ENCODE measurements around the gene TMCO4. TPM values are rescaled to one million over a fixed set of nuclear protein-coding genes. Genes with fewer than 3 reads are reported as not detected.

Gene TMCO4
- total and polyA plus RNA-seq, 2 of the 4 experiments (the other 2 are of a cell fraction): 7.3 to 8.6 TPM

DNA sequence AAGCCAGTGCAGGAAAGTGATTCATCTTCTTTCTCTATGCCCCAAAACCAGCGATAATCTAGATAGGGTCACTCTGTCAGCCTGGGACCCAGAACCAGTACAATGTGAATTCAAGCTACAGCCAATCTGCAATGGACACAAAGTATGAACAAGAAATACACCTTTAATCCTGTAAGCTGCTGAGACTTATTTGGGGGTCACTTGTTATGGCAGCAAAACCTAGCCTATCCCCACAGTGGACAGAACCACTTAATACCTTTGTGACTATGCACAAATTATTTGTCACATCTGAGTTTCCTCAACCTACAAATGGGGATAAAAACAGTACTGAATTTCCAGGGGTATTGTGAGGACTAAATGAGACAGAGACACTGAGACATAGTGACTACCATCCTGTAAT, 50.0 kb downstream of the TMCO4 start:
- no peaks in the 10 kb centered on the region for H3K27me3 ChIP-seq (ENCODE audit: control insufficient read depth, insufficient read depth, low read length)
- H3K9ac ChIP-seq (ENCODE audit: low read depth, low read length): no peak overlapping the region
- no peak overlapping the region for H2AFZ ChIP-seq (replicated peaks; ENCODE audit: low read length, poor library complexity)
- H3K56ac ChIP-seq (ENCODE audit: extremely low read depth, insufficient read depth, low read length): no peak overlapping the region
- H2AK5ac ChIP-seq (ENCODE audit: low read depth, low read length): no peak overlapping the region
- H3K18ac ChIP-seq (ENCODE audit: low read depth, low read length): no peak overlapping the region
- H2AK9ac ChIP-seq (replicated peaks; ENCODE audit: low read depth, low read length, poor library complexity): no peak overlapping the region
- H2BK15ac ChIP-seq (ENCODE audit: low read depth, low read length): no peak overlapping the region
- no peaks in the 10 kb centered on the region; the same call in 1 of the 2 replicates for H3K9me1 ChIP-seq (ENCODE audit: insufficient read depth, low read length)
- no peaks in the 10 kb centered on the region for H4K20me1 ChIP-seq (ENCODE audit: insufficient read depth, low read length)
- no peak for DNase-seq
- ChIA-PET POLR2A (ENCODE audit: unreplicated experiment) (no interaction called here), CTCF (no interaction called here)
- dilution Hi-C loops (cut with HindIII; ENCODE audit: low sequenced_read_pairs, unreplicated experiment) (no loop called here), intact Hi-C loops (cut with micrococcal nuclease) (no loop called here), in situ Hi-C loops (cut with MboI; ENCODE audit: low sequenced_read_pairs) (no loop called here)
- no peak overlapping the region for H4K5ac ChIP-seq (ENCODE audit: low read depth, low read length)
- peaks cover 25% of the 10 kb centered on the region for H3K36me3 ChIP-seq (ENCODE audit: control insufficient read depth, insufficient read depth, low read length)
- H3K4me1 ChIP-seq (ENCODE audit: control insufficient read depth, insufficient read depth, low read length): no peaks in the 10 kb centered on the region
- H3K14ac ChIP-seq (replicated peaks; ENCODE audit: low read depth, low read length): no peak overlapping the region
- H3K4me2 ChIP-seq (ENCODE audit: low read depth, low read length): no peak overlapping the region
- BruUV-seq (replicated peaks): no TSS peak
- no peak overlapping the region for H4K91ac ChIP-seq (ENCODE audit: insufficient read depth, low read depth, low read length)
- WGBS, 2 experiments (ENCODE audit: extremely low coverage in 2 of 2, insufficient read length in 1 of 2): no CpG with 5 or more reads among the region's 1 CpG
- TF ChIP-seq MXI1 (IDR thresholded peaks at IDR 0.05; ENCODE audit: borderline replicate concordance, low read depth, low read length): no peak
- TF ChIP-seq MAFK (IDR thresholded peaks at IDR 0.05; ENCODE audit: low read depth, low read length): no peak
- TF ChIP-seq CEBPB (IDR thresholded peaks at IDR 0.05; ENCODE audit: low read depth, low read length): no peak
- TF ChIP-seq CHD1 (IDR thresholded peaks at IDR 0.05; ENCODE audit: low read depth, low read length): no peak
- no peak for TF ChIP-seq RFX5 (IDR thresholded peaks at IDR 0.05; ENCODE audit: low read depth, low read length)
- TF ChIP-seq NFE2L2 (IDR thresholded peaks at IDR 0.05; ENCODE audit: low read depth, low read length): no peak
- TF ChIP-seq RCOR1 (IDR thresholded peaks at IDR 0.05; ENCODE audit: insufficient replicate concordance, low read length): no peak
- TF ChIP-seq, protein P1, sequence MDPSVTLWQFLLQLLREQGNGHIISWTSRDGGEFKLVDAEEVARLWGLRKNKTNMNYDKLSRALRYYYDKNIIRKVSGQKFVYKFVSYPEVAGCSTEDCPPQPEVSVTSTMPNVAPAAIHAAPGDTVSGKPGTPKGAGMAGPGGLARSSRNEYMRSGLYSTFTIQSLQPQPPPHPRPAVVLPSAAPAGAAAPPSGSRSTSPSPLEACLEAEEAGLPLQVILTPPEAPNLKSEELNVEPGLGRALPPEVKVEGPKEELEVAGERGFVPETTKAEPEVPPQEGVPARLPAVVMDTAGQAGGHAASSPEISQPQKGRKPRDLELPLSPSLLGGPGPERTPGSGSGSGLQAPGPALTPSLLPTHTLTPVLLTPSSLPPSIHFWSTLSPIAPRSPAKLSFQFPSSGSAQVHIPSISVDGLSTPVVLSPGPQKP (IDR thresholded peaks at IDR 0.05; ENCODE audit: borderline replicate concordance, low read depth, low read length): no peak
- no peak for TF ChIP-seq POLR2A (IDR thresholded peaks at IDR 0.05; ENCODE audit: low read depth, low read length)
- TF ChIP-seq FOS (IDR thresholded peaks at IDR 0.05; ENCODE audit: low read depth, low read length): no peak
- TF ChIP-seq BHLHE40 (IDR thresholded peaks at IDR 0.05; ENCODE audit: low read depth, low read length): no peak
- TF ChIP-seq RAD21 (IDR thresholded peaks at IDR 0.05; ENCODE audit: low read length): no peak
- TF ChIP-seq, protein P2, sequence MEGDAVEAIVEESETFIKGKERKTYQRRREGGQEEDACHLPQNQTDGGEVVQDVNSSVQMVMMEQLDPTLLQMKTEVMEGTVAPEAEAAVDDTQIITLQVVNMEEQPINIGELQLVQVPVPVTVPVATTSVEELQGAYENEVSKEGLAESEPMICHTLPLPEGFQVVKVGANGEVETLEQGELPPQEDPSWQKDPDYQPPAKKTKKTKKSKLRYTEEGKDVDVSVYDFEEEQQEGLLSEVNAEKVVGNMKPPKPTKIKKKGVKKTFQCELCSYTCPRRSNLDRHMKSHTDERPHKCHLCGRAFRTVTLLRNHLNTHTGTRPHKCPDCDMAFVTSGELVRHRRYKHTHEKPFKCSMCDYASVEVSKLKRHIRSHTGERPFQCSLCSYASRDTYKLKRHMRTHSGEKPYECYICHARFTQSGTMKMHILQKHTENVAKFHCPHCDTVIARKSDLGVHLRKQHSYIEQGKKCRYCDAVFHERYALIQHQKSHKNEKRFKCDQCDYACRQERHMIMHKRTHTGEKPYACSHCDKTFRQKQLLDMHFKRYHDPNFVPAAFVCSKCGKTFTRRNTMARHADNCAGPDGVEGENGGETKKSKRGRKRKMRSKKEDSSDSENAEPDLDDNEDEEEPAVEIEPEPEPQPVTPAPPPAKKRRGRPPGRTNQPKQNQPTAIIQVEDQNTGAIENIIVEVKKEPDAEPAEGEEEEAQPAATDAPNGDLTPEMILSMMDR (conservative IDR thresholded peaks at IDR 0.05; ENCODE audit: low read depth, low read length): no peak
- no peak for TF ChIP-seq MAZ (IDR thresholded peaks at IDR 0.05; ENCODE audit: borderline replicate concordance, low read depth, low read length)
- TF ChIP-seq SMC3 (IDR thresholded peaks at IDR 0.05; ENCODE audit: low read depth, low read length): no peak
- TF ChIP-seq USF2 (IDR thresholded peaks at IDR 0.05; ENCODE audit: low read depth, low read length): no peak
- H3K9me3 ChIP-seq (ENCODE audit: control insufficient read depth, insufficient read depth, low read length): no peaks in the 10 kb centered on the region
- ATAC-seq (ENCODE audit: low read depth): no peak
- H3K4ac ChIP-seq (ENCODE audit: low read depth, low read length): no peak overlapping the region
- no peak overlapping the region for H4K8ac ChIP-seq (ENCODE audit: low read depth in 2 of 2, low read length in 2 of 2)
- H3K79me1 ChIP-seq (ENCODE audit: low read depth in 1 of 2, low read length in 2 of 2): 0 out of 4 replicates have a peak, but pooled peaks cover 0 to 3% of the 10 kb centered on the region in 2 experiments
- no peak overlapping the region for H3K4me3 ChIP-seq (ENCODE audit: insufficient read depth, low read depth, low read length)
- H2BK5ac ChIP-seq (ENCODE audit: low read depth, low read length, poor library complexity, severe bottlenecking): no peak overlapping the region
- no peak overlapping the region for H2BK20ac ChIP-seq (ENCODE audit: low read depth, low read length)
- H3K23ac ChIP-seq (ENCODE audit: low read depth, low read length): no peak overlapping the region
- no peak overlapping the region for H3K27ac ChIP-seq (ENCODE audit: insufficient read depth, low read length)
- no peak overlapping the region for H2BK120ac ChIP-seq (ENCODE audit: low read depth, low read length)
